Suprapubic skin (tissue), 3 donors: ENCODE data around the gene CDC45.

Experiments used
- CTCF ChIP-seq, 2 donors: fragments of 200-600 bp in 1 of 2; fragments of 450-650 bp in 1 of 2; sonication (generic) in 1 of 2; IDR thresholded peaks; one replicate each; pipeline ENCODE4 v1.5.1; 2016 to 2019; ENCODE audit warnings: antibody characterized with exemption in 2 of 2, mild to moderate bottlenecking in 1 of 2, moderate library complexity in 1 of 2
- EP300 ChIP-seq: sonication (generic); formaldehyde crosslinking; IDR thresholded peaks from one replicate; pipeline ENCODE4 v1.6.1; 2017; ENCODE audit warnings: antibody characterized with exemption
- POLR2A ChIP-seq, 2 donors: fragments of 450-650 bp; IDR thresholded peaks; one replicate each; pipeline ENCODE4 v1.6.1; 2017; ENCODE audit warnings: antibody characterized with exemption in 2 of 2, mild to moderate bottlenecking in 2 of 2, moderate library complexity in 2 of 2

- no peak for TF ChIP-seq POLR2A (IDR thresholded peaks at IDR 0.05)
- TF ChIP-seq CTCF (IDR thresholded peaks at IDR 0.05): no peak
- TF ChIP-seq EP300: no peak
These were observed 15.9 kb upstream of the CDC45 start for GRCh38 chr22:19463491-19464469.
